Fibroblast of lung (primary cell): ENCODE measurements around the gene DPH6. TPM values are rescaled to one million over a fixed set of nuclear protein-coding genes. Genes with fewer than 3 reads are reported as not detected.

Experiments
- DNase-seq, 2 donors: peaks; one replicate each; pipeline versions ENCODE4 v3.0.0 to v3.0.0-alpha.2; 2010; ENCODE audit warnings: low read depth in 2 of 2
- H2AFZ ChIP-seq: 2 replicates; pipeline ENCODE4 v1.5.1; 2012; ENCODE audit warnings: low read length, control low read depth, inconsistent platforms
- H3K27ac ChIP-seq: 2 replicates; pipeline ENCODE4 v1.5.1; 2011; ENCODE audit warnings: low read length, control low read depth; ENCODE audit not compliant: insufficient read depth
- H3K27me3 ChIP-seq: 2 replicates; pipeline ENCODE4 v1.5.1; 2011; ENCODE audit warnings: mild to moderate bottlenecking, low read length; ENCODE audit not compliant: control insufficient read depth, insufficient read depth
- H3K36me3 ChIP-seq: 2 replicates; pipeline ENCODE4 v1.5.1; 2011; ENCODE audit warnings: low read length; ENCODE audit not compliant: control insufficient read depth, insufficient read depth
- H3K4me1 ChIP-seq: 2 replicates; pipeline ENCODE4 v1.5.1; 2011; ENCODE audit warnings: low read length; ENCODE audit not compliant: control insufficient read depth, insufficient read depth; ENCODE audit errors: extremely low read depth
- H3K4me2 ChIP-seq: 2 replicates; pipeline ENCODE4 v1.5.1; 2011; ENCODE audit warnings: low read length, control low read depth; ENCODE audit not compliant: insufficient read depth; ENCODE audit errors: extremely low read depth
- H3K4me3 ChIP-seq, 4 experiments: fragments of 200-600 bp in 1 of 4; sonication (generic) in 1 of 4; replicated peaks in 1 of 4; 2 replicates each; pipeline ENCODE4 v1.5.1; 2011 to 2016; ENCODE audit warnings: low read length in 4 of 4, low read depth in 3 of 4, mild to moderate bottlenecking in 3 of 4, control low read depth in 2 of 4, inconsistent platforms in 1 of 4, mixed read lengths in 1 of 4; ENCODE audit not compliant: insufficient read depth in 1 of 4; ENCODE audit errors: control extremely low read depth in 1 of 4
- H3K79me2 ChIP-seq: 2 replicates; pipeline ENCODE4 v1.5.1; 2012; ENCODE audit warnings: mild to moderate bottlenecking, low read length, inconsistent platforms; ENCODE audit not compliant: control insufficient read depth, insufficient read depth
- H3K9ac ChIP-seq: 2 replicates; pipeline ENCODE4 v1.5.1; 2011; ENCODE audit warnings: mild to moderate bottlenecking, low read length, control low read depth; ENCODE audit not compliant: insufficient read depth
- H3K9me3 ChIP-seq: 2 replicates; pipeline ENCODE4 v1.5.1; 2012; ENCODE audit warnings: low read depth, low read length; ENCODE audit not compliant: control insufficient read depth, insufficient read depth
- H4K20me1 ChIP-seq: 2 replicates; pipeline ENCODE4 v1.5.1; 2011; ENCODE audit warnings: low read length; ENCODE audit not compliant: control insufficient read depth, insufficient read depth; ENCODE audit errors: extremely low read depth
- CTCF ChIP-seq, 2 donors: IDR thresholded peaks in 1 of 2; conservative IDR thresholded peaks in 1 of 2; 1 replicate in 1 of 2; 2 replicates in 1 of 2; pipeline ENCODE4 v1.5.1; 2011 to 2012; ENCODE audit warnings: low read length in 2 of 2, control low read depth in 1 of 2, inconsistent platforms in 1 of 2, low read depth in 1 of 2, mild to moderate bottlenecking in 1 of 2
- EZH2 ChIP-seq: IDR thresholded peaks from 2 replicates; pipeline ENCODE4 v1.5.1; 2012; ENCODE audit warnings: low read length, control low read depth, mild to moderate bottlenecking; ENCODE audit errors: missing control alignments
- polyA plus RNA-seq, 2 donors: library from polyadenylated mRNA; depleted of rRNA in 1 of 2; stranded (reverse) in 1 of 2; unstranded in 1 of 2; fragments of >200 nt; gene quantifications; 2 replicates each; pipeline ENCODE4 v1.2.1, GENCODE V29; 2011 to 2012; ENCODE audit warnings: missing spikeins in 1 of 2
- total RNA-seq: library from RNA; depleted of rRNA; stranded (reverse); fragments of >200 nt; gene quantifications from 2 replicates; pipeline ENCODE4 v1.2.1, GENCODE V29; 2014

DPH6 gene
- total and polyA plus RNA-seq, 2 donors (not counting 1 experiment from before 2014, with no cell fraction given): 9.7 to 13.5 TPM

GRCh38 chr15:35559683-35560082 is 13.7 kb upstream of the DPH6 start:
- TF ChIP-seq EZH2: no peak
- TF ChIP-seq CTCF (conservative IDR thresholded peaks at IDR 0.05 in 1 of 2, IDR thresholded peaks at IDR 0.05 in 1 of 2; ENCODE audit: low read depth in 1 of 2, low read length in 2 of 2): no peak
- no peaks in the 10 kb centered on the region for H3K9me3 ChIP-seq

GRCh38 chr15:35557544-35557943 is 11.6 kb upstream of the DPH6 start:
- no peak for TF ChIP-seq EZH2
- TF ChIP-seq CTCF (conservative IDR thresholded peaks at IDR 0.05 in 1 of 2, IDR thresholded peaks at IDR 0.05 in 1 of 2; ENCODE audit: low read depth in 1 of 2, low read length in 2 of 2): no peak
- H3K79me2 ChIP-seq: no peaks in the 10 kb centered on the region
- no peaks in the 10 kb centered on the region for H3K27me3 ChIP-seq
- H3K4me1 ChIP-seq: peaks cover 2% of the 10 kb centered on the region
- no peak overlapping the region for H3K9ac ChIP-seq
- no peaks in the 10 kb centered on the region for H3K36me3 ChIP-seq
- H3K4me3 ChIP-seq: no peak overlapping the region
- peak; percentile 83 to 90 for DNase-seq
- no peak overlapping the region for H3K4me2 ChIP-seq
- H2AFZ ChIP-seq: no peak overlapping the region
- no peak overlapping the region for H3K27ac ChIP-seq
- no peaks in the 10 kb centered on the region for H4K20me1 ChIP-seq
- no peaks in the 10 kb centered on the region for H3K9me3 ChIP-seq

More at GRCh38 chr15:35559683-35560082, 13.7 kb upstream of the DPH6 start:
- Histone ChIP-seq H3K27ac (no peak overlapping the region), H3K4me2 (no peak overlapping the region), H2AFZ (no peak overlapping the region), H3K4me3 (no peak overlapping the region), H4K20me1 (no peaks in the 10 kb centered on the region), H3K36me3 (no peaks in the 10 kb centered on the region), H3K27me3 (no peaks in the 10 kb centered on the region), H3K9ac (no peak overlapping the region), H3K79me2 (no peaks in the 10 kb centered on the region), H3K4me1 (peaks cover 2% of the 10 kb centered on the region)
- DNase-seq: no peak

GRCh38 chr15:35557012-35557411 is 11.0 kb upstream of the DPH6 start:
- H3K4me3 ChIP-seq: no peak overlapping the region

More at GRCh38 chr15:35557012-35557411, 11.0 kb upstream of the DPH6 start:
- no peaks in the 10 kb centered on the region for H3K27me3 ChIP-seq
- TF ChIP-seq EZH2 (no peak), CTCF (conservative IDR thresholded peaks at IDR 0.05 in 1 of 2, IDR thresholded peaks at IDR 0.05 in 1 of 2; ENCODE audit: low read depth in 1 of 2, low read length in 2 of 2) (no peak)
- peaks cover 2% of the 10 kb centered on the region for H3K4me1 ChIP-seq
- no peaks in the 10 kb centered on the region for H4K20me1 ChIP-seq
- H3K36me3 ChIP-seq: no peaks in the 10 kb centered on the region
- H3K9me3 ChIP-seq: no peaks in the 10 kb centered on the region
- H3K79me2 ChIP-seq: no peaks in the 10 kb centered on the region
- no peak overlapping the region for H3K27ac ChIP-seq
- H3K9ac ChIP-seq: no peak overlapping the region
- H3K4me2 ChIP-seq: peak overlapping the region; percentile 10
- no peak for DNase-seq
- H2AFZ ChIP-seq: no peak overlapping the region
